BLaER1 (cell line): ENCODE data around the gene SRD5A1.
A peak's percentile ranks its signal among the peaks of the same experiment; 100 is the strongest.

Source experiments
- H3K27ac ChIP-seq: shearing (Covaris generic); formaldehyde crosslinking; 2 replicates; pipeline ENCODE4 v1.8.1; 2022
- H3K27me3 ChIP-seq: shearing (Covaris generic); formaldehyde crosslinking; 2 replicates; pipeline ENCODE4 v1.8.1; 2022
- H3K36me3 ChIP-seq: shearing (Covaris generic); formaldehyde crosslinking; 2 replicates; pipeline ENCODE4 v1.8.1; 2022
- H3K4me1 ChIP-seq: shearing (Covaris generic); formaldehyde crosslinking; 2 replicates; pipeline ENCODE4 v1.8.1; 2022
- H3K4me2 ChIP-seq: shearing (Covaris generic); formaldehyde crosslinking; 2 replicates; pipeline ENCODE4 v1.8.1; 2022
- H3K4me3 ChIP-seq: shearing (Covaris generic); formaldehyde crosslinking; 2 replicates; pipeline ENCODE4 v1.8.1; 2022
- H3K9ac ChIP-seq: shearing (Covaris generic); formaldehyde crosslinking; 2 replicates; pipeline ENCODE4 v1.8.1; 2022
- H3K9me3 ChIP-seq: shearing (Covaris generic); formaldehyde crosslinking; 2 replicates; pipeline ENCODE4 v1.8.1; 2022
- H4K20me1 ChIP-seq: shearing (Covaris generic); formaldehyde crosslinking; 2 replicates; pipeline ENCODE4 v1.8.1; 2022
- Cebpa-rat ChIP-seq: shearing (Covaris generic); IDR thresholded peaks from 2 replicates; pipeline ENCODE4 v1.8.1; 2022

The SRD5A1 gene

DNA sequence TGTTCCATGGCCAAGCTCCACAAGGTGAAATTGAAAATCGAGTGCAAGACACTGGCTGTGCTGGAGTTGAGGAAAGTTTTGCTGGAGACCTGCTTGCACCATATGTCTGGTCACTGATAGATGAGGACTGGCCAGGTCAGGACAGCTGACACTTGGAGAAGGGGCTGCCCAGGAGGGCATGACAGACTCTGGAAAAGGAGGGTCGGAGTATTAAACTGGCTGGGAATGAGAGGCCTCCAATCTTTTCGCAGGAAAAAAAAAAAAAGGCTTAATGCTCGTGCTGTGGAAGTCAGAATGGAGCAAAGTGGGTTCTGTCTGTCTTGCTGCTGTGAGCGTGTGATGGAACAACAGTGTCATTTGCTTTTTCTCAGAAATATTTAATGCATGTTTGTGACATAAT lies 85.5 kb downstream of the SRD5A1 start:
- Histone ChIP-seq H3K27ac (no peak overlapping the region), H3K4me2 (peak overlapping the region; percentile 93), H4K20me1 (peaks cover 96% of the 10 kb centered on the region), H3K4me3 (no peak overlapping the region), H3K9me3 (no peaks in the 10 kb centered on the region), H3K36me3 (peaks cover 43% of the 10 kb centered on the region), H3K9ac (no peak overlapping the region), H3K27me3 (no peaks in the 10 kb centered on the region; the same call in 1 of the 2 replicates), H3K4me1 (peaks cover 88% of the 10 kb centered on the region)
- no peak for TF ChIP-seq Cebpa-rat

DNA sequence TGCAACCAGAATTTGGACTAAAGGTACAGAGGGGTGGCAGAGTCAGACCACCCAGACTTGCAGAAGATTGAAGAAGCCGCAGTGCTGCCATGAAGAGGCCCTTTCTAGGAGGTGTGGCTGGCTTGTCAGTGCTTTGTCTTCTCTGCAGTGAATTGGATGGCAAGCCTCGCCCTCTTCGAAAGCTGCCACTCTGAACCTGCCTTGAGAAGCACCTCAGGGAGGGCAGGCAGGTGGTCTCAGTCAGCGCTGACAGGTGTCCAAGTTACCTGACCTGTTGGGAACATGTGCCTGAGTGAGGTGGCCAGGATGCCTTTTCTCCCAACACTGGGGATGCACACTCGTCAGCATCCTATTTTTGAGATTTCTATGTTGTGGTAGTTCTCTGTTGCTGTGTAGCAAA lies 86.2 kb downstream of the SRD5A1 start:
- Histone ChIP-seq H3K36me3 (peaks cover 50% of the 10 kb centered on the region), H3K27ac (no peak overlapping the region), H3K9ac (no peak overlapping the region), H3K4me2 (peak overlapping the region; percentile 84), H3K27me3 (no peaks in the 10 kb centered on the region; the same call in 1 of the 2 replicates), H4K20me1 (peaks cover 100% of the 10 kb centered on the region), H3K9me3 (no peaks in the 10 kb centered on the region), H3K4me1 (peaks cover 95% of the 10 kb centered on the region), H3K4me3 (no peak overlapping the region)
- no peak for TF ChIP-seq Cebpa-rat

DNA sequence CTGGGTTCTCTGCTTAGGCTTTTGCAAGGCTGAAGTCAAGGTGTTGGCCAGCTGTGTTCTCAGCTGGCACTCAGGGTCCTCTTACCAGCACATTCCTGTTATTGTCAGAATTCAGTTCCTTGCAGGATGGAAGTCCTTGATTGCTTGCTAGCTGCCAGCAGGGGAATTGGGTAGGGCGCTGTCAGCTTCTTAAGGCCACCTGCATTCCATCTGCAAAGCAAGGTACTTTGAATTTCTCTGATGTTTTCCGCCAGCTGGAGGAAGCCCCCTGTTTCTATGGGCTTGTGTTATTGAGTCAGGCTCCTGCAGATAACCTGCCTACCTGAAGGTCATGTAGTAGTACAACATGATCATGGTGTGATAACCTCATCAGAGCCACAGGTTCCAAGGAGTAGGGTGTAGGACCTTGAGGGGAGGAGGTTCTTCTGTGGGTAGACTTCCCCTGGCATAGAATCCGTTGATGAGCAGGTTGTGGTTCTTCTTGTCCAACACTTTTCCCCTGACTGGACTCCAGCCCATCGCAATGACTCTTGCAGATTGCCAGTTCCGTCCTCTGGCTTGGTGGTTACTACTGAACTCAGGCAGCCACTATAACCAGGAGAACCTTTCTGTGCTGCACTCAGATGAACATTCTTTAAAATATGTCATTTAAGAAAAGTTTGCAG lies 86.8 kb downstream of the SRD5A1 start:
- TF ChIP-seq Cebpa-rat, result no peak
- H4K20me1 ChIP-seq, result peaks cover 100% of the 10 kb centered on the region
- H3K9ac ChIP-seq, result no peak overlapping the region
- H3K36me3 ChIP-seq, result peaks cover 56% of the 10 kb centered on the region
- H3K4me3 ChIP-seq, result no peak overlapping the region
- H3K9me3 ChIP-seq, result no peaks in the 10 kb centered on the region
- H3K27ac ChIP-seq, result no peak overlapping the region
- H3K4me2 ChIP-seq, result peak overlapping the region; percentile 84
- no peaks in the 10 kb centered on the region; the same call in 1 of the 2 replicates for H3K27me3 ChIP-seq
- peaks cover 99% of the 10 kb centered on the region for H3K4me1 ChIP-seq

DNA sequence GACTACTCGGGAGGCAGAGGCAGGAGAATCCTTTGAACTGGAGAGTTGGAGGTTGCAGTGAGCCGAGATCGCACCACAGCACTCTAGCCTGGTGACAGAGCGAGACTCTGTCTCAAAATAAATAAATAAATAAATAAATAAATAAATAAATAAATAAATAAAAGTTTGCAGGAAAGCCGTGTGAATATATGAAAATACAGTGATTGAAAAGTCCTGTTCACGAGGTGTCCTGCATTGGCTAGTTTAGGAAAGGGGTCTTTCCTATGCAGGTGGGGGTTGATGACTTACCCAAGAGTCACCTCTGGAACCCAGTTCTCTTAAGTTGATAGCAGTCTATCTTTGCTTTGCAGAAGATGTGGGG lies 87.3 kb downstream of the SRD5A1 start:
- H3K4me2 ChIP-seq, result peak overlapping the region; percentile 84
- no peak for TF ChIP-seq Cebpa-rat
- peaks cover 100% of the 10 kb centered on the region for H4K20me1 ChIP-seq
- 0 out of 2 replicates have a peak overlapping the region, but pooled peaks have one; percentile 16 for H3K9ac ChIP-seq
- H3K4me3 ChIP-seq, result no peak overlapping the region
- H3K27me3 ChIP-seq, result no peaks in the 10 kb centered on the region; the same call in 1 of the 2 replicates
- 0 out of 2 replicates have a peak overlapping the region, but pooled peaks have one; percentile 62 for H3K27ac ChIP-seq
- peaks cover 61% of the 10 kb centered on the region for H3K36me3 ChIP-seq
- no peaks in the 10 kb centered on the region for H3K9me3 ChIP-seq
- peaks cover 99% of the 10 kb centered on the region for H3K4me1 ChIP-seq

DNA sequence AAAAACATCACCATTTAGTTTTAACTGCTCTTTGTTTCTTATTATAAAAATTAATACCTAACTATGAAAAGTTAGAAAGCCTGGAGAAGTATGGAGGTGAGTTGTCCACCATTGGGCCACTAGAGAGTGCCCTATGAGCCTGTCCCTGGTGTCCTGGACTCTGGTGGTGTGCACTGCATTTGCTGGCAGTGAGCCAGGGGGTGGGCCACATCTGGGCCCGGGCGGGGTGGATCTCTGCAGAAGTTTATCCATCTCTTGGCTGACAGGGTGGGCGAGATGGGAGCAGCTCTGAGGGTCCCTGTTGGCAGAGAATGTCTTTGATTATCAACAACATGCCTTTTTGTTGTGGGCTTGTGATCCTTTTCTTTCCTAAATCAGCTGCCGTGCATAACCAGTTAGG lies 88.2 kb downstream of the SRD5A1 start:
- Histone ChIP-seq H3K4me2 (peak overlapping the region; percentile 84), H3K36me3 (peaks cover 64% of the 10 kb centered on the region), H3K4me3 (peak overlapping the region; percentile 15), H3K27ac (peak overlapping the region; percentile 62), H3K9me3 (no peaks in the 10 kb centered on the region), H4K20me1 (peaks cover 100% of the 10 kb centered on the region), H3K4me1 (peaks cover 99% of the 10 kb centered on the region), H3K27me3 (no peaks in the 10 kb centered on the region; the same call in 1 of the 2 replicates), H3K9ac (peak overlapping the region; percentile 62)
- TF ChIP-seq Cebpa-rat, result no peak

DNA sequence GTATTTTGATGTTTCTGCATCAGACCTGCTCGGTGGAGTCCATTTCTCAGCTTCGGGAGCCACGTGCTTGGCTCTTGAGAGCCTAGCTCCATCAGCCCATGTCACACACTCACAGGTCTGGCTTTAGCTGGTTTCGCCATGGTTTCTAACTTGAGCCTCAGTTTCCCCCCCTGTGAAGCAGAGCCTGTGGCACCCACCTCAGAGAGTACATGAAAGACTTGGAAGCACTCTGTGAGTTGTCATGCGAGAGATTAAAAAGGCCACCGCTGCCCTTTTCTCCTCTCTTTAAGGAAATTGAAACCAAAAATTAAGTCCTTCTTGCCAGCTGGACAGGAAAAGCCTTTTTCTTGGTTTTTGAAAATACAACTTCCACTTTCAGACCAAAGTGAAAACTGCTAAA lies 88.8 kb downstream of the SRD5A1 start:
- peak overlapping the region; percentile 62 for H3K27ac ChIP-seq
- H3K4me1 ChIP-seq, result peaks cover 99% of the 10 kb centered on the region
- peaks cover 59% of the 10 kb centered on the region for H3K36me3 ChIP-seq
- no peak for TF ChIP-seq Cebpa-rat
- peak overlapping the region; percentile 62 for H3K9ac ChIP-seq
- H3K4me2 ChIP-seq, result peak overlapping the region; percentile 84
- no peaks in the 10 kb centered on the region for H3K9me3 ChIP-seq
- H3K4me3 ChIP-seq, result peak overlapping the region; percentile 15
- H3K27me3 ChIP-seq, result no peaks in the 10 kb centered on the region; the same call in 1 of the 2 replicates
- H4K20me1 ChIP-seq, result peaks cover 100% of the 10 kb centered on the region

DNA sequence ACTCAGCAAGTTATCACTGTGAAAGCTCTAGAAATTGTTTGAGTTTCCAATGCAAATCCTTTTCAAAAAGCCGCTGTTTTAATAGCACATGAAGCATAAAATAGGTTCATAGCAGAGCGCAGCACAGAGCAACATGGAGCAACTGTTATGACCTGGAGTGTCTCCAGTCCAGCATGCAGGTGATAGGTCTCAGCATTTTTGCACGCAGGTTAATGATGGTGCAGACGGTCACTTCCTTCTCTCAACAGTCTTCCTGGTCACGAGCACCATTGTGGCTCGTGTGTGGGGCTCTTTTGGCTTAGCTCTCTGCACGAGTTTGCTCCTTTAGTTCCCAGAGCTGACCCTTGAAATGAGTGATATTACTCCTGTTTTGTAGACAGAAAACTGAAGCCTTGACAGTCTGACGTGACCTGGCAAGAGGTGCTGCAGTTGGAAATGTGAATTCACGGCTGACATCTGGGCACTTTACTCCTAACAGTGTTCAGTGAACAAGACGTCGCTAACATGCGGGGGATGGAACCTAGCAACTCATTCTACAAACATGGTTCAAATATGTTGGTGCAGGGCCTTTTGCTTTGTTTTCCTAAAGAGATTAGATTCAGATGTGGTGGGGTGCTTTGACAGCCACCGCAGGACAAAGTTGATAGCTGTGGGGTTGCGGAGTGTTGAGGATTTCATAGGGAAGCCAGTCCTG lies 90.0 kb downstream of the SRD5A1 start:
- H3K27ac ChIP-seq, result peak overlapping the region; percentile 6; the same call in 1 of the 2 replicates
- no peak overlapping the region for H3K4me3 ChIP-seq
- H3K36me3 ChIP-seq, result peaks cover 47% of the 10 kb centered on the region
- peak overlapping the region; percentile 84 for H3K4me2 ChIP-seq
- H4K20me1 ChIP-seq, result peaks cover 100% of the 10 kb centered on the region
- H3K4me1 ChIP-seq, result peaks cover 99% of the 10 kb centered on the region
- no peak for TF ChIP-seq Cebpa-rat
- H3K9me3 ChIP-seq, result no peaks in the 10 kb centered on the region
- 0 out of 2 replicates have a peak overlapping the region, but pooled peaks have one; percentile 2 for H3K9ac ChIP-seq
- no peaks in the 10 kb centered on the region for H3K27me3 ChIP-seq

DNA sequence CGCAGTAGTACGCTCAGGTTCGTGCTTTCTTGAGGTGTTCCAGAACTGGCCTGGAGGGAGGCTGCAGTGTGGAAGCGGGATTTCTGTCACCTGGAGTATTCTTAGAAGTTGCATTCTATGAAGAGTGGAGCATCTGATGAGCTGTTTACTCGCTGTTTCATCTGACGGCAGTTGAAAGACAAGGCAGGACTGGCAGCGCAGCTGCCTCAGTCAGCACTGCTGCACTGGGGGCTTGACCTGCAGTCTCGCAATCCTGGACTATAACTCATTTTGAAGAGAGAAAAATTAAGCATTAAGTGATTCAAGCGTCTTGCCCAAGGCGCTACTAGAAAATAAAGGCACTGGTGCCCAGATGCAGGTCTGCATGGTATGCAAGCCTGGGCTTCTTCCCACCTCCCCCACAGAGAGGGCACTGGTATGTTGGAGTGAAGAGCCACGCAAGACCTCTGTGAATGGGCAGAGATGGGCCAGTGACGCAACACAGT lies 90.6 kb downstream of the SRD5A1 start:
- H3K4me3 ChIP-seq, result no peak overlapping the region
- H3K9ac ChIP-seq, result 0 out of 2 replicates have a peak overlapping the region, but pooled peaks have one; percentile 2
- H3K4me2 ChIP-seq, result peak overlapping the region; percentile 84
- H3K27ac ChIP-seq, result no peak overlapping the region
- H3K36me3 ChIP-seq, result peaks cover 42% of the 10 kb centered on the region
- no peak for TF ChIP-seq Cebpa-rat
- H4K20me1 ChIP-seq, result peaks cover 100% of the 10 kb centered on the region
- H3K9me3 ChIP-seq, result no peaks in the 10 kb centered on the region
- H3K4me1 ChIP-seq, result peaks cover 99% of the 10 kb centered on the region
- no peaks in the 10 kb centered on the region for H3K27me3 ChIP-seq
